HG02938 (cell line): Measurements from ENCODE around the gene BCAS3.
"Not testable (repeated sequence)": the region's sequence is repeated elsewhere in the genome, so short reads cannot be mapped to it uniquely, and the experiment has no call there.

Experiments
- ATAC-seq: cut with Tn5 transposase; IDR thresholded peaks from one replicate; pipeline ENCODE4 v1.9.1; 2021; ENCODE audit warnings: mild to moderate bottlenecking, moderate library complexity; ENCODE audit not compliant: unreplicated experiment

The BCAS3 gene

DNA sequence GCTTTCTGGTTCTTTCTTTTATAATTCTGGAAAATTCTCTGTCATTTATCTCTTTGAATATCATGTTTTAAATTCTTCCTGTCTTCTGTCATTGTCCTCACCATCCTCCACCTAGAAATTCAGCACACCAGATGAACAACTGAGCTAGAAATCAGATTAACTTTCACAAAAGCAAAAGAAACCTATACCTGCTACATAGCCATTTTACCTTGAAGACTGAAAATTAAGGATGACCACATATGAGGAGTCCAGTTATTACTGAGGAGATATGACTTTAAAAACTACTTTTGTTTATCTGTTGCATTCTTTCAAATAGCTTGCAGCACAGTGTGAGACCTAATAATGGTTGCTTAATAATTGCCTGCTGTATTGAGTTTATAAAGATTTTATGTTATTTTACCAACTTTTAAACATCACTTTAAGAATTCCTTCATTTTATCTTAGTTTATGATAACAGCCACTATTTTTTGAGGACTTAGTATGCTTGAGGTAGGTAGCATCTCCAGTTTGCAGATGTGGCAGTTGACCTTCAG, 104.3 kb downstream of the BCAS3 start:
- ATAC-seq = no peak

DNA sequence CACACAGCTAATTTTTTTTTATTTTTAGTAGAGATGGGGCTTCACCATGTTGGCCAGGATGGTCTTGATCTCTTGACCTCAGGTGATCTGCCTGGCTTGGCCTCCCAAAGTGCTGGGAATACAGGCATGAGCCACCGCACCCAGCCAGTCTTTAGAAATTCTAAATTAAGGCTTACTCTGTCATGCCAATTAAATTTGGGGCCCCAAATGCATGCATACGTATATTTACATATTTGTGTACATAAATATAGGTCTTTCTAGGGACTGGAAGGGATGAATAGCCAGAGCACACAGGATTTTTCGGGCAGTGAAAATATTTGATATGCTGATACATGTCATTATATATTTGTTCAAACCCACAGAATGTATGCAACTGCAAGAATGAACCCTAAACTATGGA, 105.1 kb downstream of the BCAS3 start:
- ATAC-seq = no peak

DNA sequence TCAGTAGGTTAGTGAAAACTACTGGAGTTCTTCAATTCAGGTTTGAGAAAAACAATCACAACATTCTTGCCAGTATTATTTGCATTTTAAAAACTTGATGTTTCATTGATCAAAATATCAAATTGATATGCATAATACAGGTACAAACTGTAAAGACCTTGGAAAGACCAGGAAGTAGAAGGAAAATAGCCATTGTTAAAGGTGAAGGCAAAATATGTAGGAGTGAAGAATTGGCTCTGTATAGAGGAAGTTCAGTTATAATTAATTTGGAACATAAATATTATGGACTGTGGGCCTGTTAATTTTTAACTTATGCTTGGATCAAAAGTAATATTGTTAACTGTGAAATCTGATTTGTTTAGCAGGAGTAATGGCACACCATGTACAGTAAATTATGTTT, 112.6 kb downstream of the BCAS3 start:
- no peak for ATAC-seq

DNA sequence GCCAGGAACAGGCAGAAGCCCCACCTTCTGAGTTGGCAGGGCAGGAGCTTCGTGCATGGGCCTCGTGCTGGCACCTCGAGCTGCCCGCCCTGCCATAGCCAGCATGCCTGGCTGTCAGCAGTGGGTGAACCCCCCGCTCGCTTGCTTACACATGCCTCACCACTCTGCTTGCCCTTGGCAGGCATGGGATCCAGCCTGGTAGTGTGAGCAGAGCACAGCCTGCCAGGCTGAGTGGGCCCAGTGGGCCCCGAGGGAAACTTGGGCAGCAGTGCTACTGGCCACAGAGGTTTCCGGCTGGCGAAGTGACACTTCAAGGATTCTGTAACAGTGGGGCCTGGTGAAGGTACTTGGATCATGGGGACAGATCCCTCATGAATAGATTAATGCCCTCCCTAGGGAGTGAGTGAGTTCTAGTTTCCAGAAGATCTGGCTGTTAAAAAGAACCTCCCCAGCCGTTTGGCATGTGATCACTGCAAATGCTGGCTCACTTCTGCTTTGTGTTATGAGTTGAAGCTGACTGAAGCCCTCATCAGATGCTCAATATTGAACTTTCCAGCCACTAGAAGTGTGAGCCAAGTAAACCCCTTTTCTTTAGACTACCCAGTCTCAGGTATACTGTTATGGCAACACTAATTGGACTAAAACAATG, 114.7 kb downstream of the BCAS3 start:
- no peak for ATAC-seq

DNA sequence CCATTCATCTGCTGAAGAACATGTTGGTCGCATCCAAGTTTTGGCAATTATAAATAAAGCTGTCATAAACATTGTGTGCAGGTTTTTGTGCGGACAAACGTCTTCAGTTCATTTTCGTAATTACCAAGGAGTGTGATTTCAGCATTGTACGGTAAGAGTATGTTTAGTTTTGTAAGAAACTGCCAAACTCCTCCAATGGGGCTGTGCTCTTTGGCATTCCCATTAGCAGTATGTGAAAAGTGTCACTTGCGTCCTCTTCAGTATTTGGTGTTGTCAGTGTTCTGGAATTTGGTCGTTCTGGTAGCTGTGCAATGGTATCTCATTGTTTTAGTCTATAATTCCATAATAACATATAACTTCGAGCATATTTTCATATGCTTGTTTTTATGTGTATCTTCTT, 120.9 kb downstream of the BCAS3 start:
- ATAC-seq = no peak

DNA sequence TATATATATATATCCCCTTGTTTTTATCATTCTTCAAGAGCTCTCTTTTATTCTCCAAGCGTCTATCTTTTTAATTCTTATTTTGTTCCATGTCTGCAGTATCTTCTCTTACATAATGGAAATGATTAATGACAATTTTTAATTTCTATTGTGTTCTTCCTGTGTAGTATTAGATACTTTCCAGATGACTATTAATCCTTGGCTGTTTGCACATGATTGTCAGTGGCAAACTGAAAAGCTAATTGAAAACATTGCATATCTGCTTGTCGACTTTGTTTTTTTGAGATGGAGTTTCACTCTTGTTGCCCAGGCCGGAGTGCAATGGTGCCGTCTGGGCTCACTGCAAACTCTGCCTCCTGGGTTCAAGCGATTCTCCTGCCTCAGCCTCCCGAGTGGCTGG, 124.7 kb downstream of the BCAS3 start:
- ATAC-seq = no peak

DNA sequence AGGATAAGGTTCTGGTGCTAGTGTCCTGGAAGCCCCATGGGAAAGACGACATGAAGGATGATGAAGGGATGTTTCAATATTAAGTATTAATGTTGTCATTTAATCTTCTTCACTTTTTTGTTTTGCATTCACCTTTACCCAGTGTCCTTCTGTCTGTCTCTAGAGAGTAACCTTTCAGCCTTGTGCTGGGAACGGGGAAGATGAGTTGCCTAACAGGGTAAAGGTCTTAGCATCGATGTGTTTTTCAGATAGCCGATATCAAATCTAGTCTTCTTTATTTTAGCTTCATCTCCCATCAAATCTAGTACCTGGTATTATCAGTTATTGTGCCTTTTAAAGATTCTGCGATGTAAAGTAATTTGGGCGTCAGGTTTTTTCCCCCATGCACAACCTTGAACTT, 125.4 kb downstream of the BCAS3 start:
- ATAC-seq = no peak

DNA sequence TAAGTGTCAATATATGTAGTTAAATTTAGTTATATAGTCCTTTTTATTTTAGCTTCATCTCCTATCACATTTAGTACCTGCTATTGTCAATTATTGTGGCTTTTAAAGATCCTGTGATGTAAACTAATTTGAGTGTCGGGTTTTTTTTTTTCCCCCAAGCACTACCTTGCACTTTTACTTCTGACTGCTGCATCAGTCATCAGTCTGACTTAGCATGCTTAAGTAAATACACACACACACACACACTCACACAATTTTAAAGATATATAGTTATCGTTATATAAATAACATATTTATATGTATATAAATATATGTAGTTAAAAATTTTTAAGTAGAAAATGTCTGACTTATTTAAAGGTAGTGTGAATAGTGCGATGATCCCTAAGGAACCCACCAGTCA, 127.2 kb downstream of the BCAS3 start:
- ATAC-seq = no peak

DNA sequence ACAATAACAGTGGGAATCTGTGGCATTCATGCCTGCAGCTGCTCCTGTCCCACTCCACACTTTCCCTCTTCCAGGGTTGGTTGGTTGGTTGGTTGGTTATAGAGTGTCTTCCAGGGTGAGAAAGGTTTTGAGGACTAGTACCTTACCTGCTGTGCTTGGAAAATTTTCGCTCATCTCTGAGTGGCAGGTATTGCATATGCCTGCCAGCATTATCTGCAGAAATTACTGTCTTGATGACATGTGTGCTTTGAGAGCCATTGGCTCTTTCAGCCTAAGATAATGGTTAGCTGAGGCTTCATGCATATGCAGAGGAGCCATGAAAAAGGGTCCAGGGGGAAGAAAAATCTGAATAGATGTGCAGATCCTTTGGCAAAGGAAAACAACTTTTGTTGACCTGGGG, 131.8 kb downstream of the BCAS3 start:
- ATAC-seq = no peak

DNA sequence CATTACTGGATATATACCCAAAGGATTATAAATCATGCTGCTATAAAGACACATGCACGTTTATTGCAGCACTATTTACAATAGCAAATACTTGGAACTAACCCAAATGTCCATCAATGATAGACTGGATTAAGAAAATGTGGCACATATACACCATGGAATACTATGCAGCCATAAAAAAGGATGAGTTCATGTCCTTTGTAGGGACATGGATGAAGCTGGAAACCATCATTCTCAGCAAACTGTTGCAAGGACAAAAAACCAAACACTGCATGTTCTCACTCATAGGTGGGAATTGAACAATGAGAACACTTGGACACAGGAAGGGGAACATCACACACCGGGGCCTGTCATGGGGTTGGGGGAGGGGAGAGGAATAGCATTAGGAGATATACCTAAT, 137.3 kb downstream of the BCAS3 start:
- not testable (repeated sequence) for ATAC-seq

DNA sequence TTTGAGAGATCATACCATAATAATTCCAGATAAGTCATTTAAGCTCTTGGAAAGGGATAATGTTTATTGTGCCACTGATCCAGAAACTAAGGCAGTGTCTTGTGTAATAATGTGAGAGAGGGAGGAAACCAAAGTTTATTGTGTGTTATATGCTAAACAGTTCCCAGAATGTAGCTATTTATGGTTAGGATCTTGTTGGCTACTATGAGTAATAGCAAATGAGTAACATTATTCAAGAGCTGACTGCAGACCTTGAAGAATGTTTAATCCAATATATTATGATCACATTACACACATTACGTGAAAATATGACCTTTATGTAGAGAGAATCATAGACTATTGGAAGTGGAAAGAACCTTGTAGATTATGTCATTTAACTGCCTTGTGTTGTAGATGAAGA, 139.5 kb downstream of the BCAS3 start:
- no peak for ATAC-seq

DNA sequence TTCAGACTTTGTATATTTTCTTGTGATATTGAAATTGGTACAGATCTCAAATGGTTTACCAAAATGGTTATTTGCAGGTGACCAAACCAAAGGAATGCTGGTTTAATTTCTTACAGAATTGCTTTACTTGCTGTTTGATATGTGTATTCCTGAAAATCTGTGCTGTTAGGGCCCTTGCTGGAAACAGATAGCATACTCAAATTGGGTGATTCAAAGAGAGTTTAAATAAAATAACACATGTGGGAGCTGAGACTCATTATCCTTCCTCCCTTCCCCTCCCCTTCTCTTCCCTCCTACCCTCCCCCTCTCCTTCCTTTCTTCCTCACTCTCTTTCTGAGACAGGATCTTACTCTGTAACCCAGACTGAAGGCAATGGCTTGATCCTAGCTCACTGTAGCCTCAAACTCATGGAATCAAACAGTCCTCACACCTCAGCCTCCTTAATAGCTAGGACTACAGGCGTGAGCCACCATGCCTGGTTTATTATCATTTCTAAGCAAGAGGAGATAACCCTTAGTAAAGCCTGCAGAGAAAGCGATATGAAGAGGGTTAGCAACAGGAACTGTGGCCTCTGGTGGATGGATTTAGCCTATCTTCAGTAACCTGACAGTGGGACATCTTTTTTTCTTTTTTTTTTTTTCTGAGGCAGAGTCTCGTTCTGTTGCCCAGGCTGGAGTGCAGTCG, 141.9 kb downstream of the BCAS3 start:
- no peak for ATAC-seq

DNA sequence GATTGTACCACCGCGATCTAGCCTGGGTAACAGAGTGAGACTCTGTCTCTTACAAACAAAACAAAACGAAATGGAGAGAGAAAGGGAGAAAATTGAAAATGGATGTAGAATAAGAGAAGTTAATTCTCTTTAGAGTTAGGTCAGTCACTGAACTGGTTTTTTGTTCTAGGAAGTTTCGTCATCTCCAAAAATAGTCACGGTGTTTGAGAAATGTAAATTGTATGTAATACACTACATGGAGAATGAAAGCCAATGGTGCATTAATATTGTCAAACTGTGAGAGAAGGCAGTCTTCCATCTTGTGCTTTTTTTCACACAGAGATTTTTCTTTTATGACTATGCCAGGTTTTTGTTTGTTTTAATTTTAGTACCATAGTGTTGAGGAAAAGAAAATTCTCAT, 145.9 kb downstream of the BCAS3 start:
- no peak for ATAC-seq

DNA sequence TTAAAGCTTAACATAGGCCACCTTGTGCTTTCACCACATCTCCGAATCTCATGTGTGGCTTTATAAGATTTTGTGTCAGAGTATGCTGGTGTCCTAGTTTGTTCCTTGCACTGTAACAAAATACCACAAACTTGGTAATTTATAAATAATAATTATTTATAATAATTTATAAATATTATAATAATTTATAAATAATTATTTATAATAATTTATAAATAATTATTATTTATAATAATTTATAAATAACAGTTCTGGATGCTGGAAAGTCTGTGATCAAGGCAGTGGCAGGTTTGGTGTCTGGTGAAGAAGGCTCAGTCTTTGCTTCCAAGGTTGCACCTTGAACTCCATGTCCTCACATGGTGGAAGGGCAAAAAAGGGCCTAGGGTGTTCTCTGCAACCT, 147.7 kb downstream of the BCAS3 start:
- no peak for ATAC-seq

DNA sequence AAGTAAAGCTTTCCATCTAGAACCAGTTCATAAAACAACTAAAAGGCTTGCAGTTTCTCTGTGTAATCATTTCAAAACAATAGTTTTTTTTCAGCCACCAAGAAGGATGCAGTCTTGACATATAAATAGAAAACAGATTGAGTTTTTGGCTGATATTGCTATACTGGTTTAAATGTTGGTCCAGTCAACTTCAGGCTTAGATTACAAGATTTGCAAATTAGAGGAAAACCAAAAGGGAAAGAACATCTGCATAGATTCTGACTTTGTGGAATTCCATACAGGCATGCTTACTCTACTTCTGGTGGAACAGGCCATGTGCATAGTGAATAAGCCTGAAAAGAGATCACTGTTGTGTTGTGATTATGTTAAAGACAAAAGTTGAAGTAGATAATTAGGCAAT, 150.3 kb downstream of the BCAS3 start:
- ATAC-seq = no peak

DNA sequence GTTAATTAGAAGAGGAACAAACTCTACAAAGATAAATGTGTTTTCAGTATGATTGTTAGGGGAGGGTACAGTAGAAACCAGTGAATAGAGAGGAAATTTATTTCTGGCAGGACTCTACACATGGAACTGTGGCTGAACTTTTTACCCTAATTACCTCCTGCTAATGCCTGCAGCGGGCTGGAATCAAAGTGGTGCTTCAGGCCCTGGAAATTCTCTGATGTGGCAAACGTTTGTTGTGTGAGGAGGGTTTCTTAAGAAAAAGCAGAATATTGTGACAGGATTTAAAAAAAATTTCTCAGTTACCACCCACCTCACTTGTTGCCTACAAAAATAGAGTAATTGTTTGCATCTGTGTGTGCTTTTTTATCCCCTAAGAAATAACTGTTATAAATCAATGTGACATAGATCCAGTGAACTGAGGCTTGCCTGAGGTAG, 154.5 kb downstream of the BCAS3 start:
- no peak for ATAC-seq

DNA sequence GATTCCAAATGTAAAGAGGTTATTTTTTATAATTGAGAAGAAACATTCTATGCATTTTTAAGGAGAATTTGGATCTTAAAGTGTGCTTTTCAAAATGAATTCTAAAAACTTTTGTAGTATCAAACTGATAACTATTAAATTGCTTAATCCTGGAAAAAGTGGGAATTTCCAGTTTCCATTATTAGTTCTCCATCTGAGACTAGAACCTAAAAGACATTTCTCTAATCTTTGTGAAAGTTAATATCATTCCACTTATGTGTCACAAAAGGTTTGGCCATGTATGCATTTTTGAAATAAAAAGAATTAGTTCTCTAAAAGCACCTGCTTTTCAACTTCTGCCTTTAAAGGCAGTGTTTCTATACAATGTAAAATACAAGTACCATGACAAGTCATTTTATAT, 155.0 kb downstream of the BCAS3 start:
- ATAC-seq = no peak

DNA sequence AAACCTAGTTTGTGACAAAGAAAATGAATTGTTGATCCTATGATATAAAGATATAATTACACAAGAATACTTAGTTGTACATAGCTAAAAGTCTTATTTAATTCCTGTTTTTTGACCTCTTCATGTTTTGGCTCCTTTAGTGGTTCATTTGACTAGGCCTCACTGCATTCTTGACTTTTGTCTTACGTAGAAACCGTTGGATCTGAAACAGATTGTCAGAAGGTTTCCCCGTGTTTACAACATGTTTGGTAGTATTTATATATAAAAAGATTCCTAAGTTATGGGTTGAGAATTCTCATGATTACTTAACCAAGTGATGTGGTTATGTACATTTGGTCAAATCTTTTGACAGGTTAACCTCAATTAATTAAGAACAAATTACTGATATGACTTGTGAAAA, 162.8 kb downstream of the BCAS3 start:
- ATAC-seq = no peak

DNA sequence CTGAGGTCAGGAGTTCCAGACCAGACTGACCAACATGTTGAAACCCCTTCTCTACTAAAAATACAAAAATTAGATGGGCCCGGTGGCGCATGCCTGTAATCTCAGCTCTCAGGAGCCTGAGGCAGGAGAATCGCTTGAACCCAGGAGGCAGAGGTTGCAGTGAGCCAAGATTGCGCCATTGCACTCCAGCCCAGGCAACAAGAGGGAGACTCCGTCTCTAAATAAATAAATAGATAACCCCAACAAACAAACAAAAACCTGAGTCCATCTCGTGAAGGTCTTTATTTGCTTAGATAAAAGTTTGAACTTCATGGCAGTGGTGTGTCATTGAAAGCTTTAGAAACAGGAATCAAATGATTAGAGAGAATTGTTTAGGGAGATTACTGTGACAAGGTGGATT, 167.4 kb downstream of the BCAS3 start:
- no peak for ATAC-seq

DNA sequence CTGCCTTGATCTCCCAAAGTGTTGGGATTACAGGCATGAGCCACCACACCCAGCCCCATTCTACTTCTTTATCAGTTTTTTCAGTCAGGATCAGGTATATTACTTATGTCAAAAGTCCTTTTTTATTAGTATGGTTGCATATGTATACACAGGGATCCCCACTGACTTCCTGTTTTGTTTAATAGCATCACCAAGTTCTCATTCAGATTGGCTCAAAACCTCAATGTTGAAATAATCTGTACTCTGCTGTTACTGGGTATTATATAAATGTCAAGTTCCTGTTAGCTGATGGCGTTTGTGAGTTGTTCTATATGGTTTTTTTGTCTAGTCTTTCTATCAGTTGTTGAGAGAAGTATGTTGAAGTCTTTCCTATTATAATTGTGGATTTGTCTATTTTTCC, 168.5 kb downstream of the BCAS3 start:
- ATAC-seq = no peak

DNA sequence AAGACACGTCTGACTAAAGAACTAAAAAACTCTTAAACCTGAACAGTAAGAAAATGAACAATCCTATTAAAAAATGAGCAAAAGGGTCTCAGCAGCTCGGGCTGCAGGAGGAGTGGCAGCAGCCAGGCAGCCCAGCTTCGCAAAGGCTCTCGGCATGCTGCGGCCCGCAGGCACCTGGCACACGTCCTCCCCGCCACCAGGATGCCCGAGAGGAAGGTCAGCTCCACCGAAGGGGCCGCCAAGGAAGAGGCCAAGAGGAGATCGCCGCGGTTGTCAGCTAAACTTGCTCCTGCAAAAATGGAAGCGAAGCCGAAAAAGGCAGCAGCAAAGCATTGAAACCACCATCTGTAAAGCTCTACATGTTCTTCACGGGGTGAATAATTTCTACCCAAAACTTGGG, 173.5 kb downstream of the BCAS3 start:
- no peak for ATAC-seq

DNA sequence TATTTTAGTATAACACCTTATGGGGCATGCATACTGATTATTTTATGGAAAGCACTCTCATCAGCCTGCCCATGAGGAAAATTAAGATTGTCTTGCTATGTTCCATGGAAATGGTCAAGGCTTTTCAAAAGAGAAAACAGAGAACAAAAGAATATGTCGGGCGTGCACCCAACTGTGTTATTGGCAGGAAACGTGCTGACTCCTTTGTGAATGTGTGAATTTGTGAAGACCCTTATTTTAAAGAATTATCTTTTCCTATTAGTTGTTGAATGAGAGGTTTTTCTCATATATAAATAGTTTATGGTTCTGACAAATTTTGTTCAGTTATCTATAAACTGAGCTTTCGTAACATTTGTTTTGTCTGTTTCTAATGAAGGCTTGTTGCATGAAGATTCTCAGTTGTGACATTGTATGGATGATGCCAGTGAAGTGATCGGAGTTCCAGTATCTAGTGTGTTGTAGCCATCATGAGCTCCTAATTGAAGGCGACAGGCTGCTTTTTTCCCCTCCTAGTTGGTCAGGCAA, 180.0 kb downstream of the BCAS3 start:
- ATAC-seq = no peak
